Measurements from ENCODE around the gene RNU6-1. TPM values are rescaled to one million over a fixed set of nuclear protein-coding genes. Genes with fewer than 3 reads are reported as not detected.
A peak's percentile ranks its signal among the peaks of the same experiment; 100 is the strongest.

RNU6-1 gene
- polyA plus RNA-seq, 3 donors: not detected

GRCh38 chr15:67880651-67881182 lies 40.9 kb upstream of the RNU6-1 start:
- peak overlapping the region; percentile 10 to 24 for H3K4me3 Mint-ChIP-seq
- TF ChIP-seq CTCF (IDR thresholded peaks at IDR 0.05): no peak
- WGBS (ENCODE audit: insufficient coverage): 60% methylated on average over 1 of the region's 3 CpGs
- H2AFZ ChIP-seq (ENCODE audit: insufficient read depth, low read depth, low read length, poor library complexity, severe bottlenecking): no peak overlapping the region
- no peaks in the 10 kb centered on the region for H3K27me3 ChIP-seq (ENCODE audit: control insufficient read depth in 2 of 2, insufficient read depth in 2 of 2, low read length in 2 of 2)
- H4K20me1 ChIP-seq (ENCODE audit: insufficient read depth, low read length): no peaks in the 10 kb centered on the region
- peak overlapping the region; percentile 35 to 92 (median 86) for H3K27ac Mint-ChIP-seq
- H3K79me2 ChIP-seq (ENCODE audit: insufficient read depth, low read length): no peaks in the 10 kb centered on the region
- H3K36me3 ChIP-seq (replicated peaks in 1 of 2; ENCODE audit: control insufficient read depth in 1 of 2, insufficient read depth in 2 of 2, low read length in 2 of 2): no peaks in the 10 kb centered on the region
- no peaks in the 10 kb centered on the region for H3K9me3 ChIP-seq (replicated peaks in 1 of 2; ENCODE audit: control insufficient read depth in 1 of 2, insufficient read depth in 1 of 2, low read length in 2 of 2)
- peaks cover 67 to 73% of the 10 kb centered on the region in 2 donors for H3K4me1 ChIP-seq (ENCODE audit: control insufficient read depth in 1 of 2, insufficient read depth in 2 of 2, low read length in 2 of 2)
- no peak overlapping the region for H3K9ac ChIP-seq (ENCODE audit: insufficient read depth, low read length, poor library complexity, severe bottlenecking)
- H3K4me3 ChIP-seq (replicated peaks in 1 of 3; ENCODE audit: low read depth in 2 of 3, low read length in 3 of 3): peak overlapping the region in 1 of 3 experiments; percentile 40
- intact Hi-C loops (cut with micrococcal nuclease): loop anchor here in 1 of 2 donors (10.0 kb wide), 1 partner anchor 64 kb away; no protein-coding TSS in a partner anchor
- H3K9me3 Mint-ChIP-seq: peaks cover 0 to 1% (median 0%) of the 10 kb centered on the region in 7 donors
- H3K27ac ChIP-seq (ENCODE audit: low read depth in 1 of 2, low read length in 2 of 2): peak overlapping the region; percentile 44 to 77
- H3K36me3 Mint-ChIP-seq: no peaks in the 10 kb centered on the region
- peak overlapping the region; percentile 42 for H3K4me2 ChIP-seq (replicated peaks; ENCODE audit: extremely low read depth, low read length, poor library complexity, severe bottlenecking)
- peak; percentile 77 to 88 (median 85) for DNase-seq
- H3K27me3 Mint-ChIP-seq (ENCODE audit: low read depth in 3 of 3): no peaks in the 10 kb centered on the region
- peaks cover 71% of the 10 kb centered on the region for H3K4me1 Mint-ChIP-seq

- H3K4me1 ChIP-seq (ENCODE audit: control insufficient read depth in 1 of 2, insufficient read depth in 2 of 2, low read length in 2 of 2): peaks cover 59 to 62% of the 10 kb centered on the region in 2 donors
- peak overlapping the region; percentile 60 for H3K4me2 ChIP-seq (replicated peaks; ENCODE audit: extremely low read depth, low read length, poor library complexity, severe bottlenecking)
- H3K9ac ChIP-seq (ENCODE audit: insufficient read depth, low read length, poor library complexity, severe bottlenecking): no peak overlapping the region
- intact Hi-C loops (cut with micrococcal nuclease): loop anchor here in 1 of 2 donors (10.0 kb wide), 1 partner anchor 65 kb away; no protein-coding TSS in a partner anchor
- no CpG with 5 or more reads among the region's 11 CpGs for WGBS (ENCODE audit: insufficient coverage)
- no peaks in the 10 kb centered on the region for H3K79me2 ChIP-seq (ENCODE audit: insufficient read depth, low read length)
- Mint-ChIP-seq H3K9me3 (peaks cover 0 to 1% (median 0%) of the 10 kb centered on the region in 7 donors), H3K36me3 (no peaks in the 10 kb centered on the region), H3K27me3 (ENCODE audit: low read depth in 3 of 3) (no peaks in the 10 kb centered on the region), H3K27ac (peak overlapping the region; percentile 60 to 90 (median 86)), H3K4me3 (peak overlapping the region; percentile 24 to 63), H3K4me1 (peaks cover 61% of the 10 kb centered on the region)
- peak overlapping the region in 1 of 3 experiments; percentile 51 for H3K4me3 ChIP-seq (replicated peaks in 1 of 3; ENCODE audit: low read depth in 2 of 3, low read length in 3 of 3)
- H3K36me3 ChIP-seq (replicated peaks in 1 of 2; ENCODE audit: control insufficient read depth in 1 of 2, insufficient read depth in 2 of 2, low read length in 2 of 2): no peaks in the 10 kb centered on the region
- peak; percentile 75 to 83 (median 82) for DNase-seq
- no peaks in the 10 kb centered on the region for H3K27me3 ChIP-seq (ENCODE audit: control insufficient read depth in 2 of 2, insufficient read depth in 2 of 2, low read length in 2 of 2)
- H2AFZ ChIP-seq (ENCODE audit: insufficient read depth, low read depth, low read length, poor library complexity, severe bottlenecking): peak overlapping the region; percentile 20
- H3K9me3 ChIP-seq (replicated peaks in 1 of 2; ENCODE audit: control insufficient read depth in 1 of 2, insufficient read depth in 1 of 2, low read length in 2 of 2): no peaks in the 10 kb centered on the region
- H4K20me1 ChIP-seq (ENCODE audit: insufficient read depth, low read length): no peaks in the 10 kb centered on the region
- peak overlapping the region; percentile 44 to 77 for H3K27ac ChIP-seq (ENCODE audit: low read depth in 1 of 2, low read length in 2 of 2)
- TF ChIP-seq CTCF (IDR thresholded peaks at IDR 0.05): no peak
These were observed 39.7 kb upstream of the RNU6-1 start for GRCh38 chr15:67879440-67880129.

Data from CD14-positive monocyte (primary cell).